ENCODE results near the gene ETV5.
"Not testable (repeated sequence)": the region's sequence is repeated elsewhere in the genome, so short reads cannot be mapped to it uniquely, and the experiment has no call there.

Gene ETV5

GRCh38 chr3:186059192-186059591 is 49.7 kb downstream of the ETV5 start:
- no peak for DNase-seq

GRCh38 chr3:186058225-186058624 is 50.7 kb downstream of the ETV5 start:
- DNase-seq = no peak

GRCh38 chr3:186057594-186057993 is 51.3 kb downstream of the ETV5 start:
- no peak for DNase-seq

- no peak for DNase-seq
These were observed 54.0 kb downstream of the ETV5 start for GRCh38 chr3:186054792-186055352.

- DNase-seq = no peak
These were observed 54.7 kb downstream of the ETV5 start for GRCh38 chr3:186053954-186054791.

- no peak for DNase-seq
These were observed 56.6 kb downstream of the ETV5 start for GRCh38 chr3:186052096-186052840.

- DNase-seq = no peak
These were observed 59.9 kb downstream of the ETV5 start for GRCh38 chr3:186049001-186049400.

GRCh38 chr3:186048119-186048518 is 60.8 kb downstream of the ETV5 start:
- no peak for DNase-seq

GRCh38 chr3:186046838-186047237 is 62.1 kb downstream of the ETV5 start:
- no peak for DNase-seq

- DNase-seq = no peak
These were observed 63.9 kb downstream of the ETV5 start for GRCh38 chr3:186044968-186045367.

GRCh38 chr3:186044427-186044826 is 64.5 kb downstream of the ETV5 start:
- no peak for DNase-seq

GRCh38 chr3:186042521-186043202 is 66.2 kb downstream of the ETV5 start:
- DNase-seq = no peak

- DNase-seq = no peak
These were observed 66.9 kb downstream of the ETV5 start for GRCh38 chr3:186042036-186042435.

- no peak for DNase-seq
These were observed 70.5 kb downstream of the ETV5 start for GRCh38 chr3:186038360-186038759.

GRCh38 chr3:186035277-186035676 is 73.6 kb downstream of the ETV5 start:
- DNase-seq = no peak

GRCh38 chr3:186032321-186032720 is 76.6 kb downstream of the ETV5 start:
- no peak for DNase-seq

GRCh38 chr3:186025993-186026392 is 82.9 kb downstream of the ETV5 start:
- DNase-seq = not testable (repeated sequence)

GRCh38 chr3:186025161-186025560 is 83.7 kb downstream of the ETV5 start:
- DNase-seq = no peak

- DNase-seq = no peak
These were observed 84.7 kb downstream of the ETV5 start for GRCh38 chr3:186024210-186024609.

- DNase-seq = no peak
These were observed 86.0 kb downstream of the ETV5 start for GRCh38 chr3:186022931-186023330.

- DNase-seq = peak; percentile 32
These were observed 87.1 kb downstream of the ETV5 start for GRCh38 chr3:186021673-186022362.

GRCh38 chr3:186021250-186021649 is 87.6 kb downstream of the ETV5 start:
- not testable (repeated sequence) for DNase-seq

GRCh38 chr3:186019288-186019687 is 89.6 kb downstream of the ETV5 start:
- not testable (repeated sequence) for DNase-seq

Data from GOT3 (cell line).